NCI-H2196 treated with DMSO at 0.1 percent for 48 hours (cell line): ENCODE results near the gene HES1.

Experiments used
- DNase-seq: peaks from one replicate; lab custom pipeline; 2025; ENCODE audit not compliant: unreplicated experiment; lab: John Stamatoyannopoulos, UW

The HES1 gene

GRCh38 chr3:194101592-194102432 is 34.1 kb upstream of the HES1 start:
- DNase-seq = no peak

- DNase-seq = no peak
Observed at GRCh38 chr3:194102436-194102835, 33.5 kb upstream of the HES1 start.

GRCh38 chr3:194103505-194103904 is 32.4 kb upstream of the HES1 start:
- no peak for DNase-seq

- DNase-seq = no peak
Observed at GRCh38 chr3:194103983-194104751, 31.8 kb upstream of the HES1 start.

GRCh38 chr3:194105292-194105691 is 30.7 kb upstream of the HES1 start:
- no peak for DNase-seq

- DNase-seq = no peak
Observed at GRCh38 chr3:194107107-194107506, 28.8 kb upstream of the HES1 start.

GRCh38 chr3:194109192-194109863 is 26.6 kb upstream of the HES1 start:
- DNase-seq = no peak

- DNase-seq = no peak
Observed at GRCh38 chr3:194110483-194110882, 25.5 kb upstream of the HES1 start.

DNA sequence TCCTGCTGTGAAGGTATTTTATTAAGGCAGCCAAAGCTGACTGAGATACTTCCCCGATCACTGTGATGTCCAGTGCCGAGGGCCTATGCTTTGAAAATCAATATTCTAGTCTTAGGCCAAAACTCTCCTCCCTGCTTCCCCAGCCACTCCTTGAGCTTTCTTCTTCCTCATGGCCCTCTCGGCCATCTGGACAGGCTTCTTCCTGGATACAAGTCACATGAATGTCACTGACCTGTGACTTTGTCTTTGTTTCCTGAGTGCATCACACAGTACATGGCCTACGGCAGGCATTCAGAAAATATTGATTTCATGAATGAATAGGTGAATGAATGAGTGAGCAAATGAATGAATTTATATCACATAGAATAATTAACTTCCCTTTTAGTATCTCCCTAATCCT is 24.6 kb upstream of the HES1 start:
- no peak for DNase-seq

GRCh38 chr3:194112120-194113106 is 23.5 kb upstream of the HES1 start:
- DNase-seq = peak; percentile 99

- no peak for DNase-seq
Observed at GRCh38 chr3:194114123-194114522, 21.8 kb upstream of the HES1 start.

GRCh38 chr3:194117104-194117845 is 18.7 kb upstream of the HES1 start:
- DNase-seq = no peak

DNA sequence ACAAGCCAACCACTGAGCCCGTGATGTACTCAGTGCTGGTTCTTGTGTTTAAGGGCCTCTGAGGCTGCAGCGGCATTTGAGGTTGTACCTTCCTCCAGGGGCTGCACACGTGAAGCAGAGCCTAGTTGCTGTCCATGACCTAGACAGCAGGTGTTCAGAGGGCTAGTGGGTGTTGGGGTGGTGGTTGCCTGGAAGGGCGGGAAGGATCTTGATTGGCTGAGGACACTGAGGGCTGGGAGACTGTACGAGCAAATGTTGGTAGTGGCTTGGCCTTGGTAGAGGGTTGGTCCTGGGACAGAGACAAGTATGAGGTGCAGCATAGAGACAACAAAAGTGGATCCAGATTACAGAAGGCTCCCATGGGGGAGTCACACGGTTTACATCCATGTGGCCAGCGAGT is 17.0 kb upstream of the HES1 start:
- no peak for DNase-seq

DNA sequence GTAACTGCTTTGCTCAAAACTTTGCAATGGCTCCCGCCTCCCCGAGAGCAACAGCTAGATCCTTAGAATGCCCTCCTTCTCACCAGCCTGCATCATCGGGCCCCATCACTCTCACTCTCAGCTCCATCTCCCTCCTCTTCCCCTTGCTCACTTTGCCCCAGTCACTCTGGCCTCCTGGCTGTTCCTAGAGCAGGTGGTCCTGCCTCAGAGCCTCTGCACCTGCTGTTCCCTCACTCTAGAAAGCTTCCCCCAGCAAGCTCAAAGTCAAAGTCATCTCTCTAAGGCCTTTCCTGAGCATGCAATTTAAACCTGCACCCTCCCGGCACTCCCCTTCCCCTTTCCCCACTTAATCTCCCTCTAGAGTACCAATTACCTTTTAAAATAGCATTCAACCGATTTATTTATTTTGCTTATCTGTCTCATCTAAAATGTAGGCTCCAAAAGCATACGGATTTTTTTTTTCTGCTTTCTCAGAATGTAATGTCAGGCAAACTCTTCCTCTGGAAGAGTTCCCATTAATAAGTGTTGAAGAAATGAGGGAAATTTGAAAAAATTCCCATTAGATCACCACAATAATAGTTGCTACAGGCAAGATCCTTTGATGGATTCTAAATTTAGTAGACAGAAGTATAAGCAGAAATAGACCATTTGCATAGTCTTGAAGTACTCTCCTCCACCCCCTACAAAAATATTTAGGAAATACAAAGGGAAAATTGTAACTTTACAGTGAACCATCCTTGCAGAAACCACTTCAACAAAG is 15.9 kb upstream of the HES1 start:
- no peak for DNase-seq

- DNase-seq = no peak
Observed at GRCh38 chr3:194120789-194121770, 14.9 kb upstream of the HES1 start.

GRCh38 chr3:194121891-194122631 is 13.9 kb upstream of the HES1 start:
- DNase-seq = no peak

DNA sequence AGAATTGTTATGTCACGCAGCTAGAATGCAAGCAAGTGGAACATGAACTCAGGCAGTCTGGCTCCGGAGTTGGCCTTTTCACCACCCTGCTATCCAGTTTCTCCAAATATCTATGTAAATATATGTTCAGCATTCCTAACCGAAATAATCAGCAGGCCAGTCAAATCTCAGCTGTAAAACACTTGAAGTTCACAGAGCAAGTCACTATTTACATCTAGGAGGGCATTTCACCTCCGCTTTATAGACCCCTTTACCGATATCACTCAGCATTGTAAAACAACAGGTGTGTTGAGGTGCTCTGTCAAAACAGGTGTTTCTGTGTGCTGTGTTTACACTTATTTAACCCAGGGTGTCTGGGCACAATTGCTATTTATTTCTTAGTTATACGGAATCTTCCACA is 12.2 kb upstream of the HES1 start:
- DNase-seq = no peak
